ENCODE measurements around the gene OSTM1. TPM values are rescaled to one million over a fixed set of nuclear protein-coding genes. Genes with fewer than 3 reads are reported as not detected.

Gene OSTM1
- total and polyA plus RNA-seq, 2 of the 8 experiments (the other 6 are each of a cell fraction or from before 2014, with no cell fraction given) = 17.7 to 26.1 TPM

- TF ChIP-seq, protein P1, sequence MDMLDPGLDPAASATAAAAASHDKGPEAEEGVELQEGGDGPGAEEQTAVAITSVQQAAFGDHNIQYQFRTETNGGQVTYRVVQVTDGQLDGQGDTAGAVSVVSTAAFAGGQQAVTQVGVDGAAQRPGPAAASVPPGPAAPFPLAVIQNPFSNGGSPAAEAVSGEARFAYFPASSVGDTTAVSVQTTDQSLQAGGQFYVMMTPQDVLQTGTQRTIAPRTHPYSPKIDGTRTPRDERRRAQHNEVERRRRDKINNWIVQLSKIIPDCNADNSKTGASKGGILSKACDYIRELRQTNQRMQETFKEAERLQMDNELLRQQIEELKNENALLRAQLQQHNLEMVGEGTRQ (IDR thresholded peaks at IDR 0.05; ENCODE audit: low read length) = no peak
- TF ChIP-seq BCL11A (IDR thresholded peaks at IDR 0.05; ENCODE audit: low read depth in 2 of 2, low read length in 2 of 2) (no peak), YY1 (IDR thresholded peaks at IDR 0.05; ENCODE audit: low read depth, low read length) (no peak), SIRT6 (IDR thresholded peaks at IDR 0.05; ENCODE audit: low read length) (no peak), EGR1 (IDR thresholded peaks at IDR 0.05; ENCODE audit: borderline replicate concordance, low read depth, low read length) (no peak), KDM4A (IDR thresholded peaks at IDR 0.05; ENCODE audit: low read depth, low read length, severe bottlenecking) (no peak), SUZ12 (IDR thresholded peaks at IDR 0.05; ENCODE audit: low read length) (peak; percentile 84; the same call in 1 of the 2 replicates)
- TF ChIP-seq, protein P2, sequence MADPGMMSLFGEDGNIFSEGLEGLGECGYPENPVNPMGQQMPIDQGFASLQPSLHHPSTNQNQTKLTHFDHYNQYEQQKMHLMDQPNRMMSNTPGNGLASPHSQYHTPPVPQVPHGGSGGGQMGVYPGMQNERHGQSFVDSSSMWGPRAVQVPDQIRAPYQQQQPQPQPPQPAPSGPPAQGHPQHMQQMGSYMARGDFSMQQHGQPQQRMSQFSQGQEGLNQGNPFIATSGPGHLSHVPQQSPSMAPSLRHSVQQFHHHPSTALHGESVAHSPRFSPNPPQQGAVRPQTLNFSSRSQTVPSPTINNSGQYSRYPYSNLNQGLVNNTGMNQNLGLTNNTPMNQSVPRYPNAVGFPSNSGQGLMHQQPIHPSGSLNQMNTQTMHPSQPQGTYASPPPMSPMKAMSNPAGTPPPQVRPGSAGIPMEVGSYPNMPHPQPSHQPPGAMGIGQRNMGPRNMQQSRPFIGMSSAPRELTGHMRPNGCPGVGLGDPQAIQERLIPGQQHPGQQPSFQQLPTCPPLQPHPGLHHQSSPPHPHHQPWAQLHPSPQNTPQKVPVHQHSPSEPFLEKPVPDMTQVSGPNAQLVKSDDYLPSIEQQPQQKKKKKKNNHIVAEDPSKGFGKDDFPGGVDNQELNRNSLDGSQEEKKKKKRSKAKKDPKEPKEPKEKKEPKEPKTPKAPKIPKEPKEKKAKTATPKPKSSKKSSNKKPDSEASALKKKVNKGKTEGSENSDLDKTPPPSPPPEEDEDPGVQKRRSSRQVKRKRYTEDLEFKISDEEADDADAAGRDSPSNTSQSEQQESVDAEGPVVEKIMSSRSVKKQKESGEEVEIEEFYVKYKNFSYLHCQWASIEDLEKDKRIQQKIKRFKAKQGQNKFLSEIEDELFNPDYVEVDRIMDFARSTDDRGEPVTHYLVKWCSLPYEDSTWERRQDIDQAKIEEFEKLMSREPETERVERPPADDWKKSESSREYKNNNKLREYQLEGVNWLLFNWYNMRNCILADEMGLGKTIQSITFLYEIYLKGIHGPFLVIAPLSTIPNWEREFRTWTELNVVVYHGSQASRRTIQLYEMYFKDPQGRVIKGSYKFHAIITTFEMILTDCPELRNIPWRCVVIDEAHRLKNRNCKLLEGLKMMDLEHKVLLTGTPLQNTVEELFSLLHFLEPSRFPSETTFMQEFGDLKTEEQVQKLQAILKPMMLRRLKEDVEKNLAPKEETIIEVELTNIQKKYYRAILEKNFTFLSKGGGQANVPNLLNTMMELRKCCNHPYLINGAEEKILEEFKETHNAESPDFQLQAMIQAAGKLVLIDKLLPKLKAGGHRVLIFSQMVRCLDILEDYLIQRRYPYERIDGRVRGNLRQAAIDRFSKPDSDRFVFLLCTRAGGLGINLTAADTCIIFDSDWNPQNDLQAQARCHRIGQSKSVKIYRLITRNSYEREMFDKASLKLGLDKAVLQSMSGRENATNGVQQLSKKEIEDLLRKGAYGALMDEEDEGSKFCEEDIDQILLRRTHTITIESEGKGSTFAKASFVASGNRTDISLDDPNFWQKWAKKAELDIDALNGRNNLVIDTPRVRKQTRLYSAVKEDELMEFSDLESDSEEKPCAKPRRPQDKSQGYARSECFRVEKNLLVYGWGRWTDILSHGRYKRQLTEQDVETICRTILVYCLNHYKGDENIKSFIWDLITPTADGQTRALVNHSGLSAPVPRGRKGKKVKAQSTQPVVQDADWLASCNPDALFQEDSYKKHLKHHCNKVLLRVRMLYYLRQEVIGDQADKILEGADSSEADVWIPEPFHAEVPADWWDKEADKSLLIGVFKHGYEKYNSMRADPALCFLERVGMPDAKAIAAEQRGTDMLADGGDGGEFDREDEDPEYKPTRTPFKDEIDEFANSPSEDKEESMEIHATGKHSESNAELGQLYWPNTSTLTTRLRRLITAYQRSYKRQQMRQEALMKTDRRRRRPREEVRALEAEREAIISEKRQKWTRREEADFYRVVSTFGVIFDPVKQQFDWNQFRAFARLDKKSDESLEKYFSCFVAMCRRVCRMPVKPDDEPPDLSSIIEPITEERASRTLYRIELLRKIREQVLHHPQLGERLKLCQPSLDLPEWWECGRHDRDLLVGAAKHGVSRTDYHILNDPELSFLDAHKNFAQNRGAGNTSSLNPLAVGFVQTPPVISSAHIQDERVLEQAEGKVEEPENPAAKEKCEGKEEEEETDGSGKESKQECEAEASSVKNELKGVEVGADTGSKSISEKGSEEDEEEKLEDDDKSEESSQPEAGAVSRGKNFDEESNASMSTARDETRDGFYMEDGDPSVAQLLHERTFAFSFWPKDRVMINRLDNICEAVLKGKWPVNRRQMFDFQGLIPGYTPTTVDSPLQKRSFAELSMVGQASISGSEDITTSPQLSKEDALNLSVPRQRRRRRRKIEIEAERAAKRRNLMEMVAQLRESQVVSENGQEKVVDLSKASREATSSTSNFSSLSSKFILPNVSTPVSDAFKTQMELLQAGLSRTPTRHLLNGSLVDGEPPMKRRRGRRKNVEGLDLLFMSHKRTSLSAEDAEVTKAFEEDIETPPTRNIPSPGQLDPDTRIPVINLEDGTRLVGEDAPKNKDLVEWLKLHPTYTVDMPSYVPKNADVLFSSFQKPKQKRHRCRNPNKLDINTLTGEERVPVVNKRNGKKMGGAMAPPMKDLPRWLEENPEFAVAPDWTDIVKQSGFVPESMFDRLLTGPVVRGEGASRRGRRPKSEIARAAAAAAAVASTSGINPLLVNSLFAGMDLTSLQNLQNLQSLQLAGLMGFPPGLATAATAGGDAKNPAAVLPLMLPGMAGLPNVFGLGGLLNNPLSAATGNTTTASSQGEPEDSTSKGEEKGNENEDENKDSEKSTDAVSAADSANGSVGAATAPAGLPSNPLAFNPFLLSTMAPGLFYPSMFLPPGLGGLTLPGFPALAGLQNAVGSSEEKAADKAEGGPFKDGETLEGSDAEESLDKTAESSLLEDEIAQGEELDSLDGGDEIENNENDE (IDR thresholded peaks at IDR 0.05; ENCODE audit: insufficient replicate concordance, low read length) = no peak
Observed at GRCh38 chr6:108123481-108123929, 49.0 kb upstream of the OSTM1 start (continued).
